Fibroblast of skin of back (primary cell): ENCODE results near the gene UBAC2.

Experiments used
- DNase-seq: peaks from one replicate; pipeline ENCODE4 v3.0.0-alpha.2; 2013

UBAC2 gene

DNA sequence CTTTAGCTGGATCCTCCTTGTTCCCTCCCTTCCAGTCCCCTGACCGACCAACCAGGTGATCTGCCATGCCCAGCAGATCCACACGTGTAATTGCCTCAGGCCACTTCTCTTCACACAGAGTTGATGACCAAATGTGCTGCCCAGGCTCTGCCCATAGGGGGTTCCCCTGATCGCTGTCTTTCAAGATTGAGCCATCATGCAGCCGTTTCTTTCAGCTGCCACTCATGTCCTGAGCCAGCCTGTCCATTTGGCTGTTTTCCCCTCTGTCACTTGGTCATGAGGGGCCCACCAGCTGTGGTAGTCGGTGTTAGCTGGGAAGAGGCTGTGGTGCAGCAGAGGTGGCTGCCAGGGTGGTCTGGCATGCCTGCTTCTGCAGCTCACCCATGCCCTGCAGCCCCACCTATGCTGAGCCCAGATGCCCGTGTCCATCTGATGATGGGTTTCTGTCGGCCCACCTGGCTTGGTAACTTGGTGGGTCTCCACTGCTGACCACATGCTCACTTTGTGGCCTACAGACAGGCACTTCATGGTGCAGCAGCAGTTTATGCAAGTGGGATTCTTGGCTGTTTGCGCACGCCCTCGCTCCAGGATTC is 142.2 kb downstream of the UBAC2 start:
- DNase-seq: no peak

DNA sequence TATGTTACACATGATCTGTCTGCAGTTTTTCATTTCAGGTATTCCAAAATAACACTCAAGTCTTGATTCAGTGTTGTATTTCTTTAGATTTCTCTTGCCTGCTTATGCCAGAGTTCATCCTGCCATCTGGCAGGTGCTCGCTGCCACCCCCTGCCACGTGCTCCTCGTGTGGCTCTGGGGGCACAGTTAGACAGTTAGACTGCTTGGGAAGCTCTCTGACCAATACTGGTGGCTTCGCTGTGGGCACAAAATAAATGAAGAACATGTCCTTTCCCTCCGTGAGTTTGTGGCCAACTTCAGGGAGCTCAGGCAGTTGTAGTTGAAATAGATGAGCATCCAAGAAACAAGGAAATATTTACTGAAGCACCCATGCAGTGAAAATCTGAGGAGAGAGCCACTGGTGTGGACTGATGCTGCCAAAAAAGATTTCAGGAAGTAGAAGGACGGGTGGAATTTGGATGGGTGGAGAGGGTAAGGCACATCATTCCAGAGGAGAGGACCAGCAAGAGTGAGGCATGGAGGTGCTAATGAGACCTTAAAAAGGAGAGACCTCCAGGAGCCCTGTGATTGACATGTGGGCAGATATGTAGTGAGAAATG is 144.1 kb downstream of the UBAC2 start:
- no peak for DNase-seq

- no peak for DNase-seq
Observed at GRCh38 chr13:99345345-99345744, 144.7 kb downstream of the UBAC2 start.

DNA sequence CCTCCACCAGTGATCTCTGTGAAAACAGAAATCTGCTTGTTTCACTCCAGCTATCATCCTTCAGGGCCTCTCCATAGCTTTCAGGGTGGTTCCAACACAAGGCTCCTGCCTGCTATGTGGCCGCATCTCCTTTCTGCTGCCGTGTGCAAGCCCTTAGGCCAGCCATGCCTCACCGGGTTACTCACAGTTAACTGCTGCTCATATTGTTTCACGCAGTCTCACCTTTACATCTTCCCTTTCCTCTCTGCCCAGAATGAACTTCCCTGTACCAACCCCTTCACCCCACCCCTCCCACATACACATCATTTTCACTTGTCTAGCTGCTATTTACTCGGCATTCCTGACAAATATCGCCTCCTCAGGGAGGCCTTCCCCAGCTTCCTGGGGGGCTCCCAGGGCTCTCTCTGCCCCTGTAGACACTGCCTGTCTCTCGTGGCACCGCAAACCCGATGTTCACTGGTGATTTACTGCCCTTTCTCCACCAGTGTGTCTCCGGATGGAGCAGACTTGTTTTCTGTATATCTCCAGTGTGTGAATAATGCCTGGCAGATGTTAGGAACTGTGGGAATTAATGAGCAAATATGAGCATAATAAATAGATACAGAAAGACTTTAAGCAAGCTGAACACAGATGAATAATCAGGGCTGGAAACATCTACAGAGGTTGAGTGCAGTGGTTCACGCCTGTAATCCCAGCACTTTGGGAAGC is 145.8 kb downstream of the UBAC2 start:
- DNase-seq: no peak

- no peak for DNase-seq
Observed at GRCh38 chr13:99347335-99347878, 146.8 kb downstream of the UBAC2 start.

DNA sequence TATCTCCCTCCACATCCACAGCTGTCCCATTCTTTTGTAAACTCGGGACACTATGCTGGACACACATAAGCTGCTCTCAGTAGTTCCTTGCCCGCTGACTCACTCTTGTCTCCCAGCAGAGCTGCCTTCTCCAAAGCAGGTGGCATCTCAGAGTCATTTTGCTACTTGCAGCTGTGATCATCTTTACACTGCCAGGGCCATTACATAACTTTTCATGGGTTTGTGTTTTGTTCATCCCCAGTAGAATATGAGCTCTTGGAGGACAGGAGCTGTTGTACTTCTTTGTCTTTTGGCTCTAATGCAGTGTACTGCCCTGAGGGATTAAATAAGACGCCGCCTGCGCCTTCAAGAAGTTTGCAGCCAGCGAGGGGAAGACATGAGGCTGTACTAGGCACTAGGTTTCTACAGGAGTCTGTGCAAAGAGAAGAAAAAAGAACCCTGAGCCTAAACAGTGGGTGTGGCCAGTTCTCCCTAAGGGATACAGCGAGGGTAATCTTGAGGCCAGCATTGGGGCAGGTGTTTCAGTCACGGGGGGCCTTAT is 147.3 kb downstream of the UBAC2 start:
- no peak for DNase-seq

- DNase-seq: no peak
Observed at GRCh38 chr13:99350191-99350590, 149.5 kb downstream of the UBAC2 start.

DNA sequence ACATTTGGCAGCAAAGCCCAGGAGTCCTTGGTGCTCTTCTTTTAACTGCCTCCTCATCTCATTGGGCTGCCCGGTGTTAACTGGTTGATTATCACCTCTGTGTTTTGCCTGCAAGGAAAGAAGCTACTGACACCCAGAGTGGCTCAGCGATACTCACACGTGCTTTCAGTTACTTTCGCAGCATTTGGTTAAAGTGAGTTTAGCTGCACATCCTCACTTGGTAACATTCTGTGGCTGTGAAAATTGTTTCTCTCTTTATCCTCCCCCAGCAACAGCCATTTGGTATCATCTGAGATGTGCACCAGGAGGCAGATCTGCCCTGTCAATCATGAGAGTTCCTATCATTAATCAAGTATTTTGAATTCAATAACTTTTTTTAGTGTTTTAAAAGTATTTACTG is 151.1 kb downstream of the UBAC2 start:
- DNase-seq: no peak

DNA sequence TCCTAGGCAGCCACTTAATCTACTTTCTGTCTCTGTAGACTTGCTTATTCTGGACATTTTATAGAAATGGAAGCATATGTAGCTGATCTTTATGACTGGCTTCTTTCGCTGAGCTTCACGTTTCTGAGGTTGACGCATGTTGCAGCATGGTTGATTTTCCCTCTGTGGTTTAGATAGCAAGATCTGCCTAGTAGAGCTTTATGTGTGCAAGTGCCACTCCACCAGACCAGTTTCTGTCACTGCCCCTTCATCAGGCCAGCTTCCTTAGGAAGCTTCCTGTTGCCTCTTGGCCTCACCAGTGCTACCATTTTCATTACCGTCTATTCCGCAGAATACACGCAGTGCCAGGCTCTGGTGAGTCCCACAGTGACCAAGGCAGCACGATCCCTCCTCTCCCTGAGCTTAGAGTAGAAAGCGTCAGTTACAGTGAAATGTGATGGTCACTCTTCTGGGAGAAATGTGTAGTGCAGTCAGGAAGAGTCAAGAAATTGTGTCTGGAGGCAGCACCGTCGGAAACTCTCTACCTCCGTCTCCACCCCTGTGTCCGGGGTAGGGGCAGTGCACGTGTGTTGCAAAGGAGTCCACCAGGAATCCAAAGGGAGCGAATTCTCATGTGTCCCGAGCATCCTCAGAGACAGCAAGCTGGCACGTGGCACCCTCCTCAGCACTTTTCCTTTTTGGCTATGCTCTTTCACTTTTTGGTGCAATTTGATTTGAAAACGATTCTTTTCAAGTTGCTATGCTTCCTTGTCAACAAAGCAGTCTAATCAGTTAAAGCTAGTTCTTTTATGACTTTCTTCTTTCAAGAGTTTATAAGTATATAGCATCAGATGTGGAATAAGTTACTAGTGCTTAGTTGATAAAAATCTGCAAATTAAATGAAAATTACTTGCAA is 151.9 kb downstream of the UBAC2 start:
- DNase-seq: no peak

- no peak for DNase-seq
Observed at GRCh38 chr13:99353246-99353600, 152.6 kb downstream of the UBAC2 start.

GRCh38 chr13:99353836-99354235 is 153.2 kb downstream of the UBAC2 start:
- DNase-seq: peak; percentile 48

GRCh38 chr13:99354371-99354951 is 153.8 kb downstream of the UBAC2 start:
- no peak for DNase-seq

GRCh38 chr13:99355267-99356011 is 154.8 kb downstream of the UBAC2 start:
- no peak for DNase-seq

GRCh38 chr13:99356012-99356261 is 155.3 kb downstream of the UBAC2 start:
- DNase-seq: no peak

GRCh38 chr13:99356262-99357091 is 155.8 kb downstream of the UBAC2 start:
- peak; percentile 71 for DNase-seq

- peak; percentile 80 for DNase-seq
Observed at GRCh38 chr13:99357131-99357596, 156.5 kb downstream of the UBAC2 start.

GRCh38 chr13:99357941-99358340 is 157.3 kb downstream of the UBAC2 start:
- no peak for DNase-seq

- DNase-seq: no peak
Observed at GRCh38 chr13:99359528-99359927, 158.9 kb downstream of the UBAC2 start.

DNA sequence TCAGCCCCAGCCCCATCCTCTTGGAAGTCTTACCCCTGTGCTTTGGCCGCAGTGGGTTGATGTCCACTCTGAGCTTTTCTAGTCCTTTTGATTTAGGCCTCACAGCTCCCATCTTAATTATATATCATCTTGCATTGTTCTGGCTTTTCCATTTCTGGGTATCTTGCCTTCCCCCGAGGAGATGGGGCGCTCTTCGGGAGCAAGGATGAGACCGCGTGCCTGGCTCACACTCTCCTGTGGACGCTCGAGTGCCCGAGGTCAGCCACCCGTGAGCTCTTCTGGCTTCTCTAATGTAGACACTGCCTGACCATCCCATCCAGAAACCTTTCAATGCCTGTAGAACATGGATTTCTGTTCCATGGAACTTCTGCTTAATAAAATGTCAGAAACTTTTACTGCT is 160.0 kb downstream of the UBAC2 start:
- no peak for DNase-seq

- no peak for DNase-seq
Observed at GRCh38 chr13:99361197-99361596, 160.5 kb downstream of the UBAC2 start.

DNA sequence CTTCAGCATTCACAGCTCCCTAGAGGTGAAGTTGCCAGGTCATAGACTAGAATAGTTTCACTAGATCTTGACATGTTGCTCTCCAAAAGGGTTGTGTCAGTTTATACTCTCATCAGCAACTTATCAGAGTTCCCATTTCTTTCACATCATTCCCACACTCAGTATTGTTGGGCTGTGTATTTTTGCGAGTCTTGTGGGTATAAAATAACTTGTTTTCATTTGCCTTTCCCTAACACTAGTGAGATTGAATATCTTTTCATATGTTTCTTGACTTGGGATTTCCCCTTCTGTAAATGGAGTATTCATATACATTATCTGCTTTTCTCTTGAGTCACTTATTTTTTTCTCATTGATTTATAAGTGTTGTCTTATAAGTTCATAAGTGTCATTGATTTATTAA is 161.7 kb downstream of the UBAC2 start:
- no peak for DNase-seq
